Smooth muscle cell (in vitro differentiated cells): ENCODE results near the gene FGFR3. TPM values are rescaled to one million over a fixed set of nuclear protein-coding genes. Genes with fewer than 3 reads are reported as not detected.

ENCODE experiments used
- DNase-seq: peaks from one replicate; lab custom pipeline; 2025; ENCODE audit not compliant: unreplicated experiment; lab: John Stamatoyannopoulos, UW
- H2AFZ ChIP-seq: fragments of 200-600 bp; sonication (generic); 2 replicates; pipeline ENCODE4 v1.6.0; 2016; ENCODE audit warnings: antibody characterized with exemption, low read depth, mild to moderate bottlenecking
- H3F3A ChIP-seq: fragments of 200-600 bp; sonication (generic); 2 replicates; pipeline ENCODE4 v1.6.0; 2017; ENCODE audit warnings: antibody characterized with exemption, low read depth
- H3K27ac ChIP-seq: fragments of 200-600 bp; sonication (generic); 2 replicates; pipeline ENCODE4 v1.5.1; 2016; ENCODE audit warnings: low read depth, mild to moderate bottlenecking
- H3K27me3 ChIP-seq: fragments of 200-600 bp; sonication (generic); 2 replicates; pipeline ENCODE4 v1.6.1; 2016; ENCODE audit warnings: low read depth, mild to moderate bottlenecking
- H3K36me3 ChIP-seq: fragments of 200-600 bp; sonication (generic); 2 replicates; pipeline ENCODE4 v1.5.1; 2016; ENCODE audit warnings: low read depth
- H3K4me1 ChIP-seq: fragments of 200-600 bp; sonication (generic); 2 replicates; pipeline ENCODE4 v1.5.1; 2016; ENCODE audit warnings: low read depth
- H3K4me2 ChIP-seq: fragments of 200-600 bp; sonication (generic); 2 replicates; pipeline ENCODE4 v1.6.0; 2016; ENCODE audit warnings: mild to moderate bottlenecking
- H3K4me3 ChIP-seq: fragments of 200-600 bp; sonication (generic); 2 replicates; pipeline ENCODE4 v1.5.1; 2016; ENCODE audit warnings: mild to moderate bottlenecking
- H3K79me2 ChIP-seq: fragments of 200-600 bp; sonication (generic); 2 replicates; pipeline ENCODE4 v1.6.0; 2016; ENCODE audit warnings: low read depth, mild to moderate bottlenecking
- H3K9ac ChIP-seq: fragments of 200-600 bp; sonication (generic); 2 replicates; pipeline ENCODE4 v1.6.0; 2016; ENCODE audit warnings: low read depth
- H3K9me3 ChIP-seq: fragments of 200-600 bp; sonication (generic); replicated peaks from 2 replicates; pipeline ENCODE4 v1.5.1; 2016; ENCODE audit warnings: low read depth
- H4K20me1 ChIP-seq: fragments of 200-600 bp; sonication (generic); 2 replicates; pipeline ENCODE4 v1.6.0; 2016; ENCODE audit warnings: low read depth
- CTCF ChIP-seq: fragments of 200-600 bp; sonication (generic); IDR thresholded peaks from 2 replicates; pipeline ENCODE4 v1.5.1; 2017; ENCODE audit warnings: borderline replicate concordance, mild to moderate bottlenecking, antibody characterized with exemption; ENCODE audit not compliant: insufficient read depth, poor library complexity, severe bottlenecking
- WGBS: methylation state at CpG from one replicate; pipeline ENCODE4 v1.1.7; 2016; ENCODE audit warnings: low lambda C conversion rate; 5-methylcytosine and 5-hydroxymethylcytosine counted together
- polyA plus RNA-seq: library from polyadenylated mRNA; unstranded; fragments of >200 nt; fragmentation: Nextera tagmentation; extraction: Ambion mirVana; gene quantifications from 2 replicates; pipeline ENCODE4 v1.2.1, GENCODE V29; 2016
- total RNA-seq: library from RNA; depleted of rRNA; stranded (reverse); fragments of >200 nt; gene quantifications from 2 replicates; pipeline ENCODE4 v1.2.3, GENCODE V29; 2014

FGFR3 gene
- total and polyA plus RNA-seq, 2 experiments from 2014 or later: 6.6 to 13.6 TPM

DNA sequence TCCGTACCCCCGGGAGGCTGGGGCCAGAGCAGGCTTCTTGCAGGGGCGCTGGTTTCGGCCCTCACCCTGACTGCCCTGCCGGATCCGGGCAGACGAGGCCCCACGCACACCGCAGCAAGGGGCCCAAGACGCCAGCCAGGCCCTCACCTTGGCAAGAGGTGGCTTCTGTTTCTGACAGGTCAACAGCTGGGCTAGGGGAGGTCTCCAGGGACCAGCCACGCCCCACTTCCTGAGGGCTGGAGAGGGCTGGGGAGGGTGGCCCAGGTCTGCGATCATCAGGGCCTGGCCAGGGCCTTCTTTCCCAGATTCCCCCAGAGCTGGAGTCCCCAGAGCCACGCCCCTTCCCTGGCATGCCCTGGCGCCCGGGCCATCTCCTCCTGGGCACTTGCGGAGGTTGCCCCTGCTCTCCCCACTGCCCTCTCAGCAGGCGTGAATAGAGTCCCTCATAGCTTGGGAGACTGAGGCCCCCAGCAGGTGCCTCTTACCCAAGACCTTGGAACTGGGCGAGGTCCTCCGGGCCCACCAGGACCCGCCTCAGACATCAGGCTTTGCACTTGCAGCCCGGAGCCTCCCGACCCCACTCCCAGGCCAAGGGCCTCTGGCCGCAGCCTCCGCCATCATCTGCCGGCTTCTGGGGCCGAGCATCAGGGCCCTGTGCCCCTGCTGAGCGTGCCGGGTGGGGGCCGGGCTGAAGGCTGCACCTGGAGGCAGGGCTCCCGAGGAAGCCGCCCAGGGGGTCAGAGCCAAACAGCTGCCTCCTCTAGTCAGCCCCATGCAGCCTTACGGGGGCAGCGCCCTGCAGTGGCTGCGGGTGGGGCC is 6.3 kb upstream of the FGFR3 start:
- TF ChIP-seq CTCF: no peak

GRCh38 chr4:1787411-1788077 is 5.5 kb upstream of the FGFR3 start:
- H3K9ac ChIP-seq: no peak overlapping the region
- H3K27me3 ChIP-seq: no peaks in the 10 kb centered on the region
- no peak for TF ChIP-seq CTCF

More for the DNA sequence above, 6.3 kb upstream of the FGFR3 start:
- no peaks in the 10 kb centered on the region for H3K36me3 ChIP-seq
- H3K79me2 ChIP-seq: no peaks in the 10 kb centered on the region
- H3K27ac ChIP-seq: no peak overlapping the region
- no peak for DNase-seq
- H4K20me1 ChIP-seq: no peaks in the 10 kb centered on the region
- 93% methylated on average over 27 of the region's 34 CpGs for WGBS
- H3F3A ChIP-seq: no peaks in the 10 kb centered on the region
- H3K4me1 ChIP-seq: peaks cover 4% of the 10 kb centered on the region
- H2AFZ ChIP-seq: no peak overlapping the region
- no peak overlapping the region for H3K4me3 ChIP-seq
- H3K9me3 ChIP-seq: no peaks in the 10 kb centered on the region
- H3K9ac ChIP-seq: no peak overlapping the region
- no peaks in the 10 kb centered on the region for H3K27me3 ChIP-seq
- H3K4me2 ChIP-seq: no peak overlapping the region

GRCh38 chr4:1788254-1788973 is 4.7 kb upstream of the FGFR3 start:
- no peak for TF ChIP-seq CTCF
- no peak overlapping the region for H3K27ac ChIP-seq
- H3K4me1 ChIP-seq: peaks cover 4% of the 10 kb centered on the region
- H4K20me1 ChIP-seq: no peaks in the 10 kb centered on the region
- H3K4me2 ChIP-seq: no peak overlapping the region
- no peak for DNase-seq
- H3K9ac ChIP-seq: no peak overlapping the region
- no peak overlapping the region for H3K4me3 ChIP-seq
- no peaks in the 10 kb centered on the region for H3K9me3 ChIP-seq
- H2AFZ ChIP-seq: no peak overlapping the region
- H3K79me2 ChIP-seq: no peaks in the 10 kb centered on the region
- H3K27me3 ChIP-seq: no peaks in the 10 kb centered on the region
- H3F3A ChIP-seq: no peaks in the 10 kb centered on the region
- no peaks in the 10 kb centered on the region for H3K36me3 ChIP-seq
- 63% methylated on average over 12 of the region's 13 CpGs for WGBS

More at GRCh38 chr4:1787411-1788077, 5.5 kb upstream of the FGFR3 start:
- Histone ChIP-seq H3K36me3 (no peaks in the 10 kb centered on the region), H3F3A (no peaks in the 10 kb centered on the region), H2AFZ (no peak overlapping the region), H3K4me3 (no peak overlapping the region), H3K27ac (no peak overlapping the region), H3K9me3 (no peaks in the 10 kb centered on the region), H4K20me1 (no peaks in the 10 kb centered on the region), H3K4me1 (peaks cover 4% of the 10 kb centered on the region), H3K4me2 (no peak overlapping the region), H3K79me2 (no peaks in the 10 kb centered on the region)
- WGBS: 67% methylated on average over 25 of the region's 25 CpGs
- DNase-seq: no peak
